IMR-90 (cell line): Measurements from ENCODE around the gene MLEC.

Experiments
- CHD1 ChIP-seq: IDR thresholded peaks from 2 replicates; pipeline ENCODE4 v1.6.1; 2012; ENCODE audit warnings: low read depth, low read length, improper control_type of control experiment
- MXI1 ChIP-seq: IDR thresholded peaks from 2 replicates; pipeline ENCODE4 v1.6.1; 2012; ENCODE audit warnings: low read depth, mild to moderate bottlenecking, low read length, moderate library complexity, borderline replicate concordance
- POLR2A ChIP-seq: IDR thresholded peaks from 2 replicates; pipeline ENCODE4 v1.6.1; 2012; ENCODE audit warnings: mild to moderate bottlenecking, low read depth, low read length
- TF ChIP-seq, protein P1 (sequence below): conservative IDR thresholded peaks from 2 replicates; pipeline ENCODE4 v1.5.1; 2012; ENCODE audit warnings: mild to moderate bottlenecking, low read depth, low read length, improper control_type of control experiment
- TF ChIP-seq, protein P2 (sequence below): fragments of 150-350 bp; IDR thresholded peaks from 2 replicates; pipeline ENCODE4 v1.6.1; 2017; ENCODE audit warnings: mild to moderate bottlenecking, antibody characterized with exemption, low read length, low read depth

DNA sequence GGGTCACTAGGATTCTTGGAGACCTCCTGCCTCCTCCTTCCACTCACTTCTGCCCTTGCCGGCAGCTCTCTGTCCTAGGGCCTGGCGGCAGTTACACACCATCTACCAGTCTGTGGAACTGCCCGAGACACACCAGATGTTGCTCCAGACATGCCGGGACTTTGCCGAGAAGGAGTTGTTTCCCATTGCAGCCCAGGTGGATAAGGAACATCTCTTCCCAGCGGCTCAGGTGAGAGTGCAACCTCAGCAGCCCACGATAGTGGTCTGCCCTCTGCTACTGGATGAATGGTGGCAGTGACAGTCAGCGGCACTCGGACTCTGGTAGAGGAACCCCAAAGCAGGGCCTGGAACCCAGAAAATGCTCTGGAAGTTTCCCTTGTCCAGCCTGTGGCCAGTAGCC is 40.0 kb downstream of the MLEC start:
- TF ChIP-seq, protein P1, sequence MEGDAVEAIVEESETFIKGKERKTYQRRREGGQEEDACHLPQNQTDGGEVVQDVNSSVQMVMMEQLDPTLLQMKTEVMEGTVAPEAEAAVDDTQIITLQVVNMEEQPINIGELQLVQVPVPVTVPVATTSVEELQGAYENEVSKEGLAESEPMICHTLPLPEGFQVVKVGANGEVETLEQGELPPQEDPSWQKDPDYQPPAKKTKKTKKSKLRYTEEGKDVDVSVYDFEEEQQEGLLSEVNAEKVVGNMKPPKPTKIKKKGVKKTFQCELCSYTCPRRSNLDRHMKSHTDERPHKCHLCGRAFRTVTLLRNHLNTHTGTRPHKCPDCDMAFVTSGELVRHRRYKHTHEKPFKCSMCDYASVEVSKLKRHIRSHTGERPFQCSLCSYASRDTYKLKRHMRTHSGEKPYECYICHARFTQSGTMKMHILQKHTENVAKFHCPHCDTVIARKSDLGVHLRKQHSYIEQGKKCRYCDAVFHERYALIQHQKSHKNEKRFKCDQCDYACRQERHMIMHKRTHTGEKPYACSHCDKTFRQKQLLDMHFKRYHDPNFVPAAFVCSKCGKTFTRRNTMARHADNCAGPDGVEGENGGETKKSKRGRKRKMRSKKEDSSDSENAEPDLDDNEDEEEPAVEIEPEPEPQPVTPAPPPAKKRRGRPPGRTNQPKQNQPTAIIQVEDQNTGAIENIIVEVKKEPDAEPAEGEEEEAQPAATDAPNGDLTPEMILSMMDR: no peak
- TF ChIP-seq POLR2A (no peak), CHD1 (no peak), MXI1 (no peak)
- TF ChIP-seq, protein P2, sequence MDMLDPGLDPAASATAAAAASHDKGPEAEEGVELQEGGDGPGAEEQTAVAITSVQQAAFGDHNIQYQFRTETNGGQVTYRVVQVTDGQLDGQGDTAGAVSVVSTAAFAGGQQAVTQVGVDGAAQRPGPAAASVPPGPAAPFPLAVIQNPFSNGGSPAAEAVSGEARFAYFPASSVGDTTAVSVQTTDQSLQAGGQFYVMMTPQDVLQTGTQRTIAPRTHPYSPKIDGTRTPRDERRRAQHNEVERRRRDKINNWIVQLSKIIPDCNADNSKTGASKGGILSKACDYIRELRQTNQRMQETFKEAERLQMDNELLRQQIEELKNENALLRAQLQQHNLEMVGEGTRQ: no peak
